NCI-H774 (cell line): ENCODE results near the gene ARHGEF10L.

ENCODE experiments used
- DNase-seq: peaks from one replicate; lab custom pipeline; 2025; lab: John Stamatoyannopoulos, UW

ARHGEF10L gene

DNA sequence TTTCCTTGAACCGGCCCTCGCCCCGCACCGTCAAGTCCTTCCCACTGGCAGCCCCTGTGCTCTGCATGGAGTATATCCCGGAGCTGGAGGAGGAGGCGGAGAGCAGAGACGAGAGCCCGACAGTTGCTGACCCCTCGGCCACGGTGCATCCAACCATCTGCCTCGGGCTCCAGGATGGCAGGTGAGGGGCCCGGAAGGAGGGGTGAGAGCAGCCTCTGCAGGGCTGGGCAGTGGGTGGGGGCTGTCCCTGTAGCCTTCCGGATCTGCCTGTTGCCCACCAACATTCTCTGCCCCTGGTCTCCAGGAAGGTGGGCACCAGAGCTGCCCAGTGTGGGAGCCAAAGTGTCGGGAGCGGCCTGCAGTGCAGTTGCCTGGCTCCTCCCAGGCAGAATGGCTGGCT lies 116.4 kb downstream of the ARHGEF10L start:
- DNase-seq: no peak

DNA sequence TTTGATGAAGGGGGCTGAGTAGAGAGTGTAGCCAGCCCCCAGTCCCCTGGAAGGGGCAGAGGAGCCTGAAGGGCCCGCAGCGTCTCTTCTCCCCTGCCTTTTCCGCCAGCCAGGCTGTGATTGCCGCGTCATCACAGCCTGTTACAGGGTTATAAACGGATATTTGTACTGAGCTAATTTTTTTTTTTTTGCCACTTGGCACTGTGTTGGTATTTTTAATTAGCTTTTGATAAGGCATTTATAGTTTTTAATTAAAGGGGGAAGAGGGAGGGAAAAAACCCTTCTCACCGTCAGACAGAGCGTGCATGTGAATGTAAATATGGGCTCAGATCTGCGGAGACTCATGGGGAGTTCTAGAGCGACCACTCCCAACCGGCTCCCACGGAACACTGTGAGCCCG lies 117.9 kb downstream of the ARHGEF10L start:
- DNase-seq: no peak

DNA sequence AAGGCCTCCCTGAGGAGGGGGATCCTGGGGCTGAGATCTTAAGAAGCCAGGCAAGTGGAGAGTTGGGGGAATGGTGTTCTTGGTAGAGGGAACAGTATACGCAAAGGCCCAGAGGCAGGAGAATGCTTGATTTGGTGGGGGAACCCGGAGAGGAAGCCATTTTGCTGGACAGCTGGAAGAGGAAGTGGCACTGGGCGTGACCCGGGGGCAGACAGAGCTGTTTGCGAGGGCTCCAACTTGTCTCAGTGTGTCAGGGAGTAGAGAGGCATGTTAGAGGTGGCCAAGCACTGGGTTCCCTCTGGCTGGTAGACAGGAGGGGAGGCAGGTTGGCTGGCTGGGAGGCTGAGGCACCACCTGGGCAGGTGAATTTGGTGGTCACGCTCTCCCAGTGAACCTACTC lies 119.3 kb downstream of the ARHGEF10L start:
- no peak for DNase-seq

DNA sequence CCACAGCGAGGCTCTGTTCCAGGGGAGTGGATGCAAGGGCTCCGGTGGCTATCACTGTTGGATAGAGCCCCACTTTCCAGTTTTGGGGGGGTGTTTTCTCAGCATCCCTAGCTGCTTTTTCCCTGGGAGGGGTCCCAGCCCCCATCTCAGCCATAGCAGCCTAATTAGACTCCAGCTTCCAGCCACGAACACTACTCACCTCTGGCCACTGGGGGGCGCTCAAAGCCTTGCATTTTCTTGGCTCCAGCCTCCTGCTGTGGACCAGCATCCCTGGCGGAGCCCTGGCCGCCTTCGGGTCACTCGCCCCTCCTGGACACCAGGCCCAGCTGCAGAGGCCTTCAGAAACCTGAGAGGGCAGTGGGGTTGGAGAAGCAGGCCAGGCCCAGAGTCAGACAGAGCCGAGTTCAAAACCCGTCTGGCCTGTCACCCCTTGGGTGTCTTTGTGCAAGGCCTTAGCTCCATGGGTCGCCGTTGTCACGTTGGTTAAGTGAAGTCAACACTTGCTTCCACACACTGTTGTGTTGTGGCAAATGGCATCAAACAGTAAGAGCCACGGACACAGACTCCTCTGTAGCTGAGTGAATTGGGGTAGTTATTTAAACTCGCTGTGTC lies 122.2 kb downstream of the ARHGEF10L start:
- no peak for DNase-seq

DNA sequence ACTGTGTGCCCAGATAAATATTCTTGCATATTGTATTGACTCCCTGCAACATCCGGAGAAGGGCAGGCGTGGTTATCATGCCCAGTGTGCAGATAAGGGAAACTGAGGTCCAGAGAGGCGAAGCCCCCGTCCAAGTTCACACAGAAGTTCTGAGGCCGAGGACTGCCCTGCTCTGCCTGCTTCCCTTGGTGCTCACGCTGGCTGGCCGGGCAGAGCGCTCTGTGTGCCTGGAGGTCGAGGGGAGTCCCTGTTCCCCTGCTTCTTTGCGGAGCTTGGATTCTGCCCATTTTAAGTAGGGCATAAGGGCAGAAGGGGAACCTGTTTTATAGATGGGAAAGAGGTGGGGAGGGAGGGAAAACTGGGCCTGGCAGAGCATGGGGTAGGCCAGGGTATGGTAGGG lies 122.8 kb downstream of the ARHGEF10L start:
- no peak for DNase-seq

DNA sequence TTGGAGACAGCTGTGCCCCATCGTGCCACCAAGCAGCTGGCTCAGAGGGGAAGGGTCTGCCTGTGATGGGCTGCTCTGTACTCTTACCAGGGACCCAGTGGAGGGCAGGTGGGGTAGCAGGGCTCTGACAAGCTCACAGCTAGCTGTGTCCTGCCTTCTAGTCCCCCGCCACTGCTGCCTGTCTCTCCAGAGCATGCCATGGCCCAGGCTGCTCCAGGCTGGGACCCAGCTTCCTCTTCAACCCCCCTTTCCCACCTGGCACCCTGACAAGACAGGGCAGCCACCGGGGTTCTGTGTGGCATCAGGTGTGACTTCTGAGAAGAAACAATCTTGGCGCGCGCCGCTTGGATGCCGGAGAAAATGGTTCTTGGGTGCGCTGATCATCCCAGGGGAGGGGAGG lies 123.3 kb downstream of the ARHGEF10L start:
- no peak for DNase-seq

DNA sequence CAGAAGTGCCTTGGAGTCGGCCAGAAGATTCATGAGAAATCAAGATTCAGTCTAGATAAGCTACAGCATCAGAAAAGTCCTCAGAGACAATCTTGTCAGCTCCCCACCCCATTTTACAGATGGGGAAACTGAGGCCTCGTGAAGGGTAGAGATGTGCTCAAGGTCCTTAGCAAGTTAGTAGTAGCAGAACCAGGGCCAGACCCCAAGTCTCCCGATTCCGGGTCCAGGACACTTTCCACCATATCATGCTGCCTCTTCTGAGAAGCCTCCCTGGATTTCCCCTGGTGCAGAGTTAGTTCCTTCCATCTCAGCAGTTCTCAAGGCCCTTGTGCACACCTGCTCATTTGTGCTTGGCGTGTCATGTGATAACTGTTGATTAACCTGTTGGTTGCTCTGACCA lies 124.1 kb downstream of the ARHGEF10L start:
- no peak for DNase-seq

DNA sequence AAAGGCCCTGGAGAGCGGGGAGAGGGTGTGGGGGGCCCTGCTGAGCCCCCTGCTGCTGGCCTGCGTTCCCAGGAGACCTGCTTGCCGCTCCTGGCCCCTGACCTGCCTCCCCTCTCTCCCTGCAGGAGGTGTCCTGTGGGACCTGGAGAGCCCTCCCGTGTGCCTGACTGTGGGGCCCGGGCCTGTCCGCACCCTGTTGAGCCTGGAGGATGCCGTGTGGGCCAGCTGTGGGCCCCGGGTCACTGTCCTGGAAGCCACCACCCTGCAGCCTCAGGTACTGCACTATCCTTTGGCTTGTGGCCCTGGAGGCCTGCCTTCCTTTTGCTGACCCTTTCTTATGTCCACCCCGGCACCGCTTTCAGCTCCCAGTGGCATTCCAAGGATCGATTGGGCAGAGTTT lies 124.8 kb downstream of the ARHGEF10L start:
- no peak for DNase-seq

DNA sequence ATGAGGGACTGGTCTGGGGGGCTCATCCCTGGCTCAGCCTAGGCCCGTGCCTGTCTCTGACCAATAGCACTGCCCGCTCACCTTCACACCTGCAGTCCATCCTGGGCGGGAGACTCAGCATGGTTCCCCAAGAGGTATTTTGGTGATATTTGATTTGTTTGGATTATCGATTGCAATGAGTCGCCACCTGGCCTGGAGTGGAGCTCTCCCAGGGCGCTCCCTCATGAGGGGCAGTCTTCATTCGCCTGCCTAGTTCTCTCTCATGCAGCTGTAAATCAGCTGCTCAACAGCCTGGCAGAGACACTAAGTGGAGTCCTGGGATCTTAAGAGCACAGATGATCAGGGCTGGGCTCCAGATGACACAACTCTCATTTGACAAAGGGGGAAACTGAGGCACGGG lies 125.6 kb downstream of the ARHGEF10L start:
- no peak for DNase-seq

DNA sequence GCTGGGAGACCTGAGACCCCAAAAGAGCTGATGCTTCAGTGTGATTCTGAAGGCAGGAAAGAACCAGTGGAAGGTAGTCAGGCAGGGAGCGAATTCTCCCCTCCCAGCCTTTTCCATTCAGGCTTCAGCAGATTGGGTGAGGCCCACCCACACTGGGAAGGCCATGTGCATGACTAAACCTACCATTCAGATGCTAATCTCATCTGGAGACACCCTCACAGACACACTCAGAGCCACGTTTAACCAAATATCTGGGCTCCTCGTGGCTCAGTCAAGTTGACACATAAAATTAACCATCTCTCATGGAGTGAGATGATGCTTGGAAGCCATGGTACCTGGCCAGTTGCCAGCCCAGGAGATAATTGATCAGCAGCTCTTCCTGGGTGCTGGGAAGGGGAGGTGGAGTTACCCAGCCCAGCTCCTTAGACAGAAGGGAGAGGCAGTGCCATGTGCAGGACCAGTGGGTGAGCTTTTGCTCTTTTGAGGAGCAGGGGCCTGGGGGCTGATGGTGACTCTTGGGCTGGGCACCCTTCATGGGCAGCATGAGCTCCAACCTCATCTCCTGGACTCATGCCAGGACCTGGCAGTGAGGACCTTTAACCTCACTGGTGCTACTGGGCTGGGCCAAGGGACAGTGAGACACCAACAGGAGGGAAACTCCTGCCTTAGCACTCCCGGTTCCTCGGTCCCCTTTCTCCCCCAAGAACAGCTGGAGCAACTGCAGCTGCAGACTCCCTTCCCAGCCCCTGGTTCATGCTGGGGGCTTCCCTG lies 126.6 kb downstream of the ARHGEF10L start:
- no peak for DNase-seq

DNA sequence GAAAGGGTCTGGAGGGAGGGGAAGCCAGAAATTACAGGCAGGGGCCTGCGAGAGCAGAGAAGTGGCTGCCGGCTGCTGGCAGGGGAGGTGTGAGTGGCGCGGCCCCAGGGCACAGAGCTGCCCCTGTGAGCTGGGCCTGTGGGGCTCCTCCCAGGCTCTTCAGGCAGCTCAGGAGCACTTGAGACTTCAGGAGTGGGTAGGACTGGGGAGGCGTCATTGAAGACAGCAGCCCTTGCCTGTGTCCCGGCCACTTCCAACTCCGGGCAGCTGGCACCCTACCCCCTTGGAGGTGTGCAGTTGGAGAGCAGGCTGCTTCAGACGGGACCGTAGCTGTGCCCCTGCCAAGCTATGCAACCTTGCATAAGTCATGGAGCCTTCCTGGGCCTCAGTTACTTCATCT lies 128.1 kb downstream of the ARHGEF10L start:
- DNase-seq: no peak

DNA sequence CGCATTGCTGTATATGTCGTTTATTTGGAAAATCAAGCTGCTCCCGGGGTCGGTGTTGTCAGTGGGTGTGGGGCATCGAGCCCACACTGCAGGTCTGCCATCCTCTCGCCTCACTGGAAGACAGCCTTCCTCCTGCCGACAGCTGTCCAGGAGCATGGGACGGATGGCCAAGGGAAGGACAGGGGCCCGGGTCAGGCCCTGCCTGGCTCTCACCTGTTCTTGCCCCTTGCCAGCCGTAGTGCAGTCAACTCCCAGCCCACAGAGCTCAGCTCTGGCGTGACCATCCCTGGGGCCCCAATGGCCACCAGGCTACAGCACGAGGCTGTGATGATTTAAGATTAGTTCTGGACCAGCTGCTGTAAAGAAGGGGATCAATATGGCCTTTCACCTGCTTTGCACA lies 128.7 kb downstream of the ARHGEF10L start:
- DNase-seq: no peak

DNA sequence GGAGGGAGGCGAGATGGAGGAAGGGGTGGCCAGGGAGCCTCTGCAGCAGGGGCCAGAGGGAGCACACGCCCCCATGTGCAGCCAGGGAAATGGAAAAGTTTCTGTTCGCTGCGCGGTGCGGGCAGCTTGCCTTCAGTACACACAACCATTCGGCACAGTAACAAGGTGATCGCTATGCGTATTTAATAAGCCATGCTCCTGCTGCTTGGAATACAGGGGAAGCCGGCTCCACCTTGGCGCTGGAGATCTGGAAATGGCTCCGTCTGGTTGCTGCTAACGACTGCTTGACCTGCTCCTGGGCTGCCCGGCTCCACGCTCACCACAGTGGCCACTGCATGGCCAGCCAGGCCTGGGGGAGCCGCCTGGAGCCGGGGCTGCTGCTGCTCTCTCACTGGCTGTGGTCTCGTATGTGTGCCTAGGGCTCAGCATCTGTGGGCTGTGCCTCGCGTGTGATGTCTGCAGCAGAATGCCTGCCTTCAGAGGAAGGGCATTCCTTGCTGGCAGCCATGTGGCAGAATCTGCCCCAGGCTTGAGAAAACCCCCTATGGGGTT lies 129.2 kb downstream of the ARHGEF10L start:
- DNase-seq: no peak

DNA sequence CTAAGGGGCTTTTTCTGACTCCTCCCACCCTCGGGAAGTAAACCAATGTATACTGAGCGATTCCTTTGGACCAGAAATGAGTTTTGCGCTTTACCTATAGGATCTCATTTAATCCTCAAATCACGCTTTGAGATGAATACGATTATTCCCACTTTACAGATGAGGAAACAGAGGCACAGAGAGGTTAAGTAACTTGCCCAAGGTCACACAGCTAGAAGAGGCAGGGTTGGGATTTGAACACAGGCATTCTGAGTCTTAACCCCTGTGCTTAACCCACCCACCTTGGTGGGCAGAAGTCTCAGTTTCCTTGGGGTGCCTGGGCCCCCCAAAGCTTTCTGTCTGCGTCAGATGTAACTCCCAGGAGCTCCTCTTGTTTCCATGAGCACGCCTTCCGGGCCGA lies 129.8 kb downstream of the ARHGEF10L start:
- no peak for DNase-seq

DNA sequence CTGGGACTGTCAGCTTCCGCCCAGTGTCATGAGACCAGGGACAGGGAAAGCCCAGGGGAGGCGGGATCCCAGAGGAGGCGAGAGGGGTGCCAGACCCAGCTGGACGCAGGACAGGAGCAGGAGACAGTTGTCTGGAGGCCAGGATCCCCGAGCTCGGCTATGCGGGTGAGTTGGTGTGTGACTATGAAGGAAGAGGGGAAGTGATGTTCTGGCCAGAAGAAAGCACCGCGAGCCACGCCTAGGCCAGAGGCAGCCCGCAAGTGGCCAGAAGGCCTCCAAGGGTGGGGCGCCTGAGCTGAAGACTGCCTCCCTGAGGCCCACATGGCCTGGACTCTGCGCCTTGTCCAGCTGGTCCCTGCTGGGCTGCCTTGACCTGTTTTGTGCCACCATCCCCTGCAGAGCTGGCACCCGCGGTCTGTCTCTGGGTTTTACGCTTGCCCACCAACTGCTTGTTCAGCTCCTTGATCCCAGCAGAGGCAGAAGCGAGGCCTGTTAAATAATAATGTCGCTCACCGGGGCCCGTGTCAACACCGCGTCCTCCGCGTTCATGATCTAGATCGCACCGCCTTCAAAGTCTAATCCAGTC lies 130.5 kb downstream of the ARHGEF10L start:
- DNase-seq: no peak

DNA sequence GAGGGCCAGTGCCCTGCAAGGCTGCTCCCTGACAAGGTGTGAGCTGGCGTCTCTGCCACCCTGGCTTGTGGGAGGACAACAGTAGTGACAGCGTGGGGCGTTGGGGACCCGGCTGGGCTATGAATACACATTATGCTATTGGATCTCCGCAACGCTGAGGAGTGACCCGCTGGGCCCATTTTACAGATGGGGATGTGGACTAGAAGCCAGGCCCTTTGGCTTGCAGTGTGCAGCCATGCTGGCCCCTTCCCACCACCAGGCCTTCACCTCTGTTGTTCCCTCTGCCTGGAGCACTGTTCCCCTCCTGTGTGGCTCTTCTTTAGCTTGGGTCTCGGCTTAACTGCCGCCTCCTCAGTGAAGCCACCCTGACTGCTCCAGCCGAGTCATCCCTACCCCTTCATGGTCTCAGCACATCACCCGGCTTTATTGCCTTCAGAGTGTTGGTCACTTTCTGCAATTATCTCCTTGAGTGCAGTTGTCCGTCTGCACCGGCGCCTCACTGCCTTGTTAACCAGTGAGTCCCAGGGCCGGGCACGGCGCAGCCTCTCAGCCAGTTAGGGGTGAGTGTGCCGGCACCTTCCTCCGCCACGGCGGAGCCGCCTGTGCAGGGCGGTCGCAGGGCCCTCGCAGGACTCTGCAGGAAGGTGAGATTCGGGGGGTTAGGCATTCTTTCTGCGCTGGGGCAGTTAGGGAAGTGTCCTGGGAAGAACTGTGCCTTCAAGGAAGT lies 131.3 kb downstream of the ARHGEF10L start:
- no peak for DNase-seq

DNA sequence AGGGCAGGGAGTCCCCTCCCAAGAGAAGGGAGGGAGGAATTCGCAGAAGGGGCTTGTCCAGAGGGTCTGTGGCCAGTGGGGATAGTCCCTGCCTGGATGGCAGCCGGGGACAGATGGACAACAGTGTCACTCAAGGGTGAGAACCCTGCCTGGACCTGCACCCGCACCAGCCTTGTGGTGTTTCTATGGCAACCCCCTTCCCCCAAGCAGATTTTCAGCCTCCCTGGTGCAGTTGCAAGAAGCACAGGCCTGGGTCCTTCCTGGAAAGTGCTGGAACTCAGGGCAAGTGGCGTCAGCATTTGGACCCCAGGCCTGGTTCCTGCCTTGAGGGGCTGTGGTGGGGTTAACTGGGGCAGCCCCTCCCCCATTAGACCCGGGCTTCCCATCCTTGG lies 131.8 kb downstream of the ARHGEF10L start:
- no peak for DNase-seq

DNA sequence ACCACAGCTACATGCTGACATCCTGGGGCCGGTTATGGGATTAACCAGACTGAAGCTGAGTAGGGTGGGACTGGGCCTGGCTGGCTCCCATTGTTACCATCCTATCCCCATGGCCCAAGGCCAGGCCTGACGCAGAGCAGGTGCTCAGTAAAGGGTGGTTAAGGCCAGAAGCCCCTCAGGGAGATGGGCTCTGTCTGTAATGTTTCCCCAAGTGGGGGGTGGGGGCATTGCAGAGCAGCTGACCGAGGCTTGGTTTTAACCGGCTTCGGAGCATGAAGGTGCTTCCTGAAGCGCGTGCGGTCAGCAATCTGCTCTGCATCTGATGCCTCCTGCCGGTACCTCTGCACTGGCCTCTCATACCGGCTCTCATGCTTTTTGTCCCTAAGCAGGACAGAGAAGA lies 132.2 kb downstream of the ARHGEF10L start:
- DNase-seq: no peak

DNA sequence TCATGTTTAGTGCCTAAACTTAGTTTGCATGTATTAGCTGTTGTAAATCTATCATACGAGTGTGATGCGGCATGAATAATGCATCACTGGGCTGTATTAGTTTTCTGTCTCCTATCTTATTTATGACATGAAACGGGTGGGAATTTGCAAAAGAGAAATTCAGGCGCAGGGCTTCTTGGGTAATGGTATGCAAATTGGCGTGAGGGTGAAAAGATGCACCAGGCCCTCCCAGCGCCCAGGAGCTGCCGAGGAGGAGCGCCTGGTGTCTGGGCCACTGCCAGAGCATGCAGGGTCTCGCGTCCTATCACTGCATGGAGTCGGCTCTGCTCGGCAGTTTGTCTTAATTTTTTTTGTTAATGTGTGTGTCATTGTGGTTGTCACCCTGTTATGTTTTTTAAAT lies 132.7 kb downstream of the ARHGEF10L start:
- no peak for DNase-seq

DNA sequence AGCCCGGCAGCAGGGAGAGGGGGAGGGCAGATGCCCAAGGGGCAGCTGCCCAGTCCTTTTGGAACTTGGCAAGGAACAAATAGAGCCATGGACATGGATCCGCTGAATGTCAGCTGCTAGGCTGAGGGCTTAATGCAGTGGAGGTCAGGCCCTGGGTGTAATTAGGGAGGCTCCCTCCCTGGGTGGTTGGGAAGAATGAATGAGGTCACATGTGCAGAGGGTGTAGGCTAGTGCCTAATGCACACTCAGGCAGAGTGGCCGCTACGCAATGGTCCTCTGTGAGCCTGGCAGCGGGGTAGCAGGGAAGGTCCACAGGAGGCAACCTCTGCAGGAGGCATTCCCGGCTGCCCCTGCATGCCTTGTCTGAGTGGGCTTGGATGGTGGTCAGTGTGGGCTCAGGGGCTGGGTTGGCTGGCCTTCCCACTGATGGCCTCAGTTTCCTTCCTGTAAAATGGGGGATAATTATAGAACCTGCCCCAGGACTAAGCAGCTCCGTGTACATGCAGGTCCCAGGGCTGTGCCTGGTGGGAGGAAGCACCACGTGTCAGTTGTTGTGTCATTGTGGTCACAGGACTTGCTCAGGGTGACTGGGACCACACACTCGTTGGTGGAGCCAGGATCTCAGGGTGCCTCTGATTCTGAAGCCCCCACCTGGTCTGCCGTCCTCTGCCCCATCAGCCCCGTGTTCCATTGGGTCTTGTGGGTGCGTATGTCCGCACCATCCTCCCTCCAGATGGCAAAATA lies 134.0 kb downstream of the ARHGEF10L start:
- no peak for DNase-seq

DNA sequence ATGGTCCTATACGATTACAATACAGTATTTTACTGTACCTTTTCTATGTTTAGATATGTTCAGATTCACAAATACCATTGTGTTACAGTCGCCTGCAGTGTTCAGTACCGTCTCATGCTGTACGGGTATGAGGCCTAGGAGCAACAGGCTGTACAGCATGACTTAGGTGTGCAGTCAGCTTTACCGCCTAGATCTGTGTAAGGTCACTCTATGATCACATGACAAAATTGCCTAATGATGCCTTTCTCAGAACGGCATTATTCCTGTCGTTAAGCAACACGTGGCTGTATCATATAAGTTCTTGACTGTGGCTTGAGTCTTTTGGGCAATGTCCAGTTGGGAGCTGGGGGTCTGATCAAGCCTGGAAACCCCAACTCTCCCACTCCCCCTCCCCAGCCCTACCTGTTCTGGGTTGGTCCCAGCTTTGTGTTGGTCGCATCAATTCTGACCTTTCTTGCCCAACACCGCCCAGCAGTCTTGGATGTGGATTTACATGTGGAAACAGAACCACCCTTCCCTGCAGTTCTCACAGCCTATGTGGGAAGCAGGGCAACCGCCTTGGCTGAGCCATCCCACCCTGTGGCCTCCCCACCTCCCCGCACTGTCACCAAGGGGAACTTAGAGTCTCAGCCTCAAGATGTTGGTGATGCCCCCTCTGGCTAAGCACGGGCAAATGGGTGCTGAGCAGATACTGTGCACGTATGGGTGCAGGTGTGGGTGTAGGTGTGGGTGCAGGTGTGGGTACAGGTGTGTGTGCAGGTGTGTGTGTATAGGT lies 135.4 kb downstream of the ARHGEF10L start:
- no peak for DNase-seq
